ENCODE results near the gene MISP3.
"Not testable (repeated sequence)": the region's sequence is repeated elsewhere in the genome, so short reads cannot be mapped to it uniquely, and the experiment has no call there.

Gene MISP3

DNA sequence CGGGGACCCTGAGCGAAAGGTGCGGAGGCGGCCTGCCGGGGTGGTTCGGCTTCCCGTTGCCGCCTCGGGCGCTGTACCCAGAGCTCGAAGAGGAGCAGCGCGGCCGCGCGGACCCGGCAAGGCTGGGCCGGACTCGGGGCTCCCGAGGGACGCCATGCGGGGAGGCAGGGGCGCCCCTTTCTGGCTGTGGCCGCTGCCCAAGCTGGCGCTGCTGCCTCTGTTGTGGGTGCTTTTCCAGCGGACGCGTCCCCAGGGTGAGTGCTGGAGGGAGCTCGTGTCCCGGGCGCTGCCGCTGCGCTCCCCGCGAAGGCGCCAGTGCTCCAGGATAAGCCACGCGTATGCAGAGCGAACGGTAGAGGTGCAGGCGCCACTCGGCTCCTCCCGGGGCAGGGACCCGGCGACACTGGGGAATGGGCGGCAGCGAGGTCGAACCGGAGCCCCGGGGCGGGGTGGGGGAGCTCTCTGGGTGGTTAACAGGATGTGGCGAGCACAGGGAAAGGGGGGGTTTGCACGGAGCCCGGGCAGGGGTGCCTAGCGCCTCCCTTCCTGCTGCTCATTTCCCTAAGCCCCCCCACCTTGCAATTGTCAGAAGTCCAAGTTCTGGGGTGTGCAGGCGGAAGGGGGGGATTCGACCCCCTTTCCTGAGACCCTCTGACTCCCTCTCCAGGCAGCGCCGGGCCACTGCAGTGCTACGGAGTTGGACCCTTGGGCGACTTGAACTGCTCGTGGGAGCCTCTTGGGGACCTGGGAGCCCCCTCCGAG, 40.7 kb upstream of the MISP3 start, which contains the start of gene IL27RA:
Gene IL27RA (plus strand): TSS at position 44 of the 762 bp plus-strand sequence. CDS start 111 bp downstream, at position 155.
- H3K9me3 ChIP-seq (ENCODE audit: insufficient read depth, low read length), result no peaks in the 10 kb centered on the region
- peaks cover 6% of the 10 kb centered on the region for H3K4me1 ChIP-seq (ENCODE audit: insufficient read depth, insufficient read length)
- TF ChIP-seq SUZ12 (IDR thresholded peaks at IDR 0.05; ENCODE audit: extremely low read depth, insufficient read depth, insufficient read length), result no peak
- no peak for TF ChIP-seq YY1 (IDR thresholded peaks at IDR 0.05; ENCODE audit: insufficient read depth, insufficient read length)
- no peak for TF ChIP-seq ZNF274 (IDR thresholded peaks at IDR 0.05; ENCODE audit: low read depth, low read length)
- DNase-seq (ENCODE audit: low read depth, low spot score), result peak; percentile 56
- peaks cover 16% of the 10 kb centered on the region for H3K27me3 ChIP-seq (ENCODE audit: insufficient read depth, insufficient read length)
- H3K4me3 ChIP-seq (ENCODE audit: insufficient read length, low read depth), result peak within 1 kb of the TSS; percentile 84
- H3K36me3 ChIP-seq (ENCODE audit: insufficient read depth, insufficient read length, low read length), result no peaks in the 10 kb centered on the region
- H3K9ac ChIP-seq (ENCODE audit: insufficient read length, low read depth), result peak within 1 kb of the TSS; percentile 95

DNA sequence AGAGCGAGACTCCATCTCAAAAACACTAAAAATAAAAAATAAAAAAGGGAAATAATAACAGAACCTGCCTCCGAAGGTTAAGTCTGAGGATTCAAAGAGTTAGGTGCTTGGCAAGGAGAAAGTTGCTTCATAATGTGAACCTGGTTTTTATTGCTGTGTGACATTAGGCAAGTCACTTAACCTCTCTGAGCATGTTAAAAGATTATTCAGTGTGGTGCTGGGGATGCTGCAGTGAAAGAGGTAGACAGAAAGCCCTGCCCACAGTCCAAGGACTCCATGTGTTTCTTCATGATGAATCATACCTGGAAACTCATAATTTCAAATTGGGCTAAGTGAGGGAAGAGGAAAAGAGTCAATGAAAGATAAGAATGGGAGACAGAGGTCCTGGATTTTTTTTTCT, 38.6 kb upstream of the MISP3 start:
- no peak for DNase-seq (ENCODE audit: low read depth, low spot score)
- H3K9ac ChIP-seq (ENCODE audit: insufficient read length, low read depth), result no peak overlapping the region
- H3K36me3 ChIP-seq (ENCODE audit: insufficient read depth, insufficient read length, low read length), result peaks cover 2% of the 10 kb centered on the region
- H3K27me3 ChIP-seq (ENCODE audit: insufficient read depth, insufficient read length), result peaks cover 16% of the 10 kb centered on the region
- H3K4me3 ChIP-seq (ENCODE audit: insufficient read length, low read depth), result no peak overlapping the region
- H3K9me3 ChIP-seq (ENCODE audit: insufficient read depth, low read length), result no peaks in the 10 kb centered on the region
- H3K4me1 ChIP-seq (ENCODE audit: insufficient read depth, insufficient read length), result peaks cover 6% of the 10 kb centered on the region
- TF ChIP-seq YY1 (IDR thresholded peaks at IDR 0.05; ENCODE audit: insufficient read depth, insufficient read length) (no peak), ZNF274 (IDR thresholded peaks at IDR 0.05; ENCODE audit: low read depth, low read length) (no peak), SUZ12 (IDR thresholded peaks at IDR 0.05; ENCODE audit: extremely low read depth, insufficient read depth, insufficient read length) (no peak)

DNA sequence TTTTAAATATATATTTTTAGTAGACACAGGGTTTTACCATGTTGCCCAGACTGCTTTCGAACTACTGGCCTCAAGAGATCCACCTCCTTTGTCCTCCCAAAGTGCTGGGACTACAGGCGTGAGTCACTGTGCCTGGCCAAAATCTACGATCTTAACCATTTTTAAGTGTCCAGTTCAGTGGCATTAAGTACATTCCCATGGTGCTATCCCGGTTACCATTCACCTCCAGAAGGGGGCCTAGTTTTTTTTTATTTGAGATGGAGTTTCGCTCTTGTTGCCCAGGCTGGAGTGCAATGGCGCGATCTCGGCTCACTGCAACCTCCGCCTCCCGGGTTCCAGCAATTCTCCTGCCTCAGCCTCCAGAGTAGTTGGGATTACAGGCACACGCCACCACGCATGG, 37.4 kb upstream of the MISP3 start:
- not testable (repeated sequence) for DNase-seq (ENCODE audit: low read depth, low spot score); H3K4me3 ChIP-seq (ENCODE audit: insufficient read length, low read depth); H3K9ac ChIP-seq (ENCODE audit: insufficient read length, low read depth); H3K9me3 ChIP-seq (ENCODE audit: insufficient read depth, low read length)
- H3K36me3 ChIP-seq (ENCODE audit: insufficient read depth, insufficient read length, low read length), result peaks cover 11% of the 10 kb centered on the region
- peaks cover 16% of the 10 kb centered on the region for H3K27me3 ChIP-seq (ENCODE audit: insufficient read depth, insufficient read length)
- H3K4me1 ChIP-seq (ENCODE audit: insufficient read depth, insufficient read length), result peaks cover 12% of the 10 kb centered on the region

DNA sequence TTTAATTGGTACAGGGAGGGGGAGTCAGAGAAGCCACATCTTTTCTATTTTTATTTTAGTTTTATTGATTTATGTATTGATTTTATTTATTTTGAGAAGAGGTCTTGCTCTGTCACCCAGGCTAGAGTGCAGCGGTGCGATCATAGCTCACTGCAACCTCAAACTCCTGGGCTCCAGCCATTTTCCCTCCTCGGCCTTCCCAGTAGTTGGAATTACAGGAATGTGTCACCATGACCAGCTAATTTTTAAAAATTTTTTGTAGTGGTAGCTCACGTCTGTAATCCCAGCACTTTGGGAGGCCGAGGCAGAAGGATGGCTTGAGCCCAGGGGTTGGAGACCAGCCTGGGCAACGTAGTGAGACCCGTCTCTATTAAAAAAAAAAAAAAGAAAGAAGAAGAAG, 36.9 kb upstream of the MISP3 start:
- Histone ChIP-seq H3K27me3 (ENCODE audit: insufficient read depth, insufficient read length) (peaks cover 10% of the 10 kb centered on the region), H3K9ac (ENCODE audit: insufficient read length, low read depth) (no peak overlapping the region), H3K9me3 (ENCODE audit: insufficient read depth, low read length) (no peaks in the 10 kb centered on the region), H3K4me3 (ENCODE audit: insufficient read length, low read depth) (no peak overlapping the region), H3K36me3 (ENCODE audit: insufficient read depth, insufficient read length, low read length) (peaks cover 11% of the 10 kb centered on the region), H3K4me1 (ENCODE audit: insufficient read depth, insufficient read length) (peaks cover 11% of the 10 kb centered on the region)
- TF ChIP-seq YY1 (IDR thresholded peaks at IDR 0.05; ENCODE audit: insufficient read depth, insufficient read length) (no peak), ZNF274 (IDR thresholded peaks at IDR 0.05; ENCODE audit: low read depth, low read length) (no peak), SUZ12 (IDR thresholded peaks at IDR 0.05; ENCODE audit: extremely low read depth, insufficient read depth, insufficient read length) (no peak)
- DNase-seq (ENCODE audit: low read depth, low spot score), result no peak

DNA sequence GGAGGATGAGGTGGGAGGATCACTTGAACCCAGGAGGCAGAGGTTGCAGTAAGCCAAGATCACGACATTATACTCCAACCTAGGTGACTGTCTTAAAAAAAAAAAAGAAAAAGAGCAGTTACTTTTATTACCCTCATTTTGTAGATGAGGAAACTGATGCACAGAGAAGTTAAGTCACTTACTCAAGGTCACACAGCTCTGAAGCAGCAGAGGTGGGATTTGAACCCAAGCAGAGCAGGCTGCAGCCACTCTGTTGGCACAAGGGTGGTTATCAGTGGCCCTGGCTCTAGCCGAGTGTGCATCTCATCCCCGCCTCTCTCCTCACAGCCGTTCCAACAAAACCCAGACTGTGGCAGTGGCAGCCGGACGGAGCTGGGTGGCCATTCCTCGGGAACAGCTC, 33.4 kb upstream of the MISP3 start:
- H3K9ac ChIP-seq (ENCODE audit: insufficient read length, low read depth), result no peak overlapping the region
- H3K27me3 ChIP-seq (ENCODE audit: insufficient read depth, insufficient read length), result no peaks in the 10 kb centered on the region
- no peak for DNase-seq (ENCODE audit: low read depth, low spot score)
- peaks cover 29% of the 10 kb centered on the region for H3K36me3 ChIP-seq (ENCODE audit: insufficient read depth, insufficient read length, low read length)
- no peak overlapping the region for H3K4me3 ChIP-seq (ENCODE audit: insufficient read length, low read depth)
- H3K4me1 ChIP-seq (ENCODE audit: insufficient read depth, insufficient read length), result peaks cover 9% of the 10 kb centered on the region
- H3K9me3 ChIP-seq (ENCODE audit: insufficient read depth, low read length), result no peaks in the 10 kb centered on the region
- TF ChIP-seq SUZ12 (IDR thresholded peaks at IDR 0.05; ENCODE audit: extremely low read depth, insufficient read depth, insufficient read length) (no peak), YY1 (IDR thresholded peaks at IDR 0.05; ENCODE audit: insufficient read depth, insufficient read length) (no peak), ZNF274 (IDR thresholded peaks at IDR 0.05; ENCODE audit: low read depth, low read length) (no peak)

DNA sequence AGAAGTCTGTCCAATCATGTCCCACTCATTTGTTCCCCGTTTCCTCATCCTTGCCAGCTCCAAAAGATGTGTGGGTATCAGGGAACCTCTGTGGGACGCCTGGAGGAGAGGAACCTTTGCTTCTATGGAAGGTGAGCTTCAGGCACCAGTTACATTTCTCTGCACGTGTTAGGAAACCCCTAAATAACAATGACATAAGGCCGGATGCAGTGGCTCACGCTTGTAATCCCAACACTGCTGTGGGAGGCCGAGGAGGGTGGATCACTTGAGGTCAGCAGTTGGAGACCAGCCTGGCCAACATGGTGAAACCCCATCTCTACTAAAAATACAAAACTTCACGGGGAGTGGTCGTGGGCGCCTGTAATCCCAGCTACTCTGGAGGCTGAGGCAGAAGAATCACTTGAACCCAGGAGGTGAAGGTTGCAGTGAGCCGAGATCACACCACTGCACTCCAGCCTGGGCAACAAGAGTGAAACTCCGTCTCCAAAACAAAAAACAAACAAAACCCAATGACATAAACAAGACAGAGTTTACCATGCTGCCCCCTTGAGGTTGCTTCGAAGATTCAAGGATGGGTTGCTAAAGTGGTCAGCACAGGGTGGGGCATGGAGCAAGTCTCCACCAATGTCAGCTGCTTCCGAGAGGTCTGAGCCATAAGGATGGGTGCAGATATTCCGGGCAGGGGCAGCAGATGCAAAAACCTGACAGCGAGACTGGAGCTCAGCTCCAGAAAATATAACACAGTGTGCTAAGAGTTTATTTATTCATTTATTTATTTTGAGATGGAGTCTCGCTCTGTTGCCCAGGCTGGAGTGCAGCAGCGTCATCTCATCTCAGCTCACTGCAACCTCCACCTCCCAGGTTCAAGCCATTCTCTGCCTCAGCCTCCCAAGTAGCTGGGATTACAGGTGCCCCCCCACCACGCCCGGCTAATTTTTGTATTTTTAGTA, 29.7 kb upstream of the MISP3 start:
- H3K9me3 ChIP-seq (ENCODE audit: insufficient read depth, low read length); H3K4me3 ChIP-seq (ENCODE audit: insufficient read length, low read depth); H3K27me3 ChIP-seq (ENCODE audit: insufficient read depth, insufficient read length); H3K9ac ChIP-seq (ENCODE audit: insufficient read length, low read depth): not testable (repeated sequence)
- Histone ChIP-seq H3K36me3 (ENCODE audit: insufficient read depth, insufficient read length, low read length) (peaks cover 40% of the 10 kb centered on the region), H3K4me1 (ENCODE audit: insufficient read depth, insufficient read length) (peaks cover 12% of the 10 kb centered on the region)
- peak; percentile 82 for DNase-seq (ENCODE audit: low read depth, low spot score)

DNA sequence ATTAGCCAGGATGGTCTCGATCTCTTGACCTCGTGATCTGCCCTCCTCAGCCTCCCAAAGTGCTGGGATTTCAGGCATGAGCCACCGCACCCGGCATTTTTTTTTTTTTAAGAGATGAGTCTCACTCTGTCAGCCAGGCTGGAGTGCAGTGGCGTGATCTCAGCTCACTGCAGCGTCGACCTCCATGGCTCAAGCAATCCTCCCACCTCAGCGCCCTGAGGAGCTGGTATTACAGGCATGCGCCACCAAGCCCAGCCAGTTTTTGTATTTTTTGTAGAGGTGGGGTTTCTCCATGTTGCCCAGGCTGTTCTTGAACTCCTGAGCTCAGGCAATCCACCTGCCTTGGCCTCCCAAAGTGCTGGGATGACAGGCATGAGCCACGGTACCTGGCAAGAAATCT, 24.7 kb upstream of the MISP3 start:
- H3K9ac ChIP-seq (ENCODE audit: insufficient read length, low read depth); H3K27me3 ChIP-seq (ENCODE audit: insufficient read depth, insufficient read length); H3K4me1 ChIP-seq (ENCODE audit: insufficient read depth, insufficient read length); DNase-seq (ENCODE audit: low read depth, low spot score); H3K4me3 ChIP-seq (ENCODE audit: insufficient read length, low read depth): not testable (repeated sequence)
- Histone ChIP-seq H3K9me3 (ENCODE audit: insufficient read depth, low read length) (peaks cover 12% of the 10 kb centered on the region; the same call in 1 of the 2 replicates), H3K36me3 (ENCODE audit: insufficient read depth, insufficient read length, low read length) (peaks cover 50% of the 10 kb centered on the region)

Data from NT2/D1 (cell line).